G401 (cell line): ENCODE results near the gene ENDOG. TPM values are rescaled to one million over a fixed set of nuclear protein-coding genes. Genes with fewer than 3 reads are reported as not detected.
A peak's percentile ranks its signal among the peaks of the same experiment; 100 is the strongest.
"Not testable (repeated sequence)": the region's sequence is repeated elsewhere in the genome, so short reads cannot be mapped to it uniquely, and the experiment has no call there.

Source experiments
- DNase-seq: peaks from one replicate; pipeline ENCODE4 v3.0.0-alpha.2; 2015; ENCODE audit warnings: low spot score
- in situ Hi-C: cut with HindIII; loops from 2 replicates; pipeline ENCODE4 v1.10.0; 2016; ENCODE audit warnings: low sequenced_read_pairs, mixed read lengths
- total RNA-seq: library from RNA; depleted of rRNA; stranded (reverse); fragments of >200 nt; shearing (Covaris generic); gene quantifications from 2 replicates; pipeline ENCODE4 v1.2.3, GENCODE V29; 2014; rRNA removed

Gene ENDOG
- total RNA-seq, 1 experiment from 2014 or later, result 31.6 TPM

- DNase-seq, result no peak
- in situ Hi-C loops, result no loop called here
Measured at GRCh38 chr9:128847803-128848202, 29.5 kb downstream of the ENDOG start.

DNA sequence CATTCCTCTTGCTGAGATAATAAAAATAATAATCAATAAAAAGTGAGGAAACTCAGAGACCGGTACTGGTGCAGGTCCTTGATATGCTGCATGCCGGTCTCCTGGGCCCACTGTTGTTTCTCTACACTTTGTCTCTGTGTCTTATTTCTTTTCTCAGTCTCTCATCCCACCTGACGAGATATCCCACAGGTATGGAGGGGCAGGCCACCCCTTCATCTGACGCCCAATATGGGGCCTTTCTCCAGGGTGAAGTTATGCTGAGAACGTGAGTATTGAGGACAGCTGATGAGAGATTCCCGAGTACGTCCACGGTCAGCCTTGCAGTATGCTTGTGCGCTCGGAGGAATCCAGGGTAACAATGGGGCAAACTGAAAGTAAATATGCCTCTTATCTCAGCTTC lies 32.7 kb downstream of the ENDOG start:
- in situ Hi-C loops, DNase-seq: not testable (repeated sequence)

- in situ Hi-C loops, result not testable (repeated sequence)
- DNase-seq, result peak; percentile 50
Measured at GRCh38 chr9:128851779-128852600, 33.7 kb downstream of the ENDOG start.

GRCh38 chr9:128852646-128853045 lies 34.3 kb downstream of the ENDOG start:
- DNase-seq, in situ Hi-C loops: not testable (repeated sequence)

DNA sequence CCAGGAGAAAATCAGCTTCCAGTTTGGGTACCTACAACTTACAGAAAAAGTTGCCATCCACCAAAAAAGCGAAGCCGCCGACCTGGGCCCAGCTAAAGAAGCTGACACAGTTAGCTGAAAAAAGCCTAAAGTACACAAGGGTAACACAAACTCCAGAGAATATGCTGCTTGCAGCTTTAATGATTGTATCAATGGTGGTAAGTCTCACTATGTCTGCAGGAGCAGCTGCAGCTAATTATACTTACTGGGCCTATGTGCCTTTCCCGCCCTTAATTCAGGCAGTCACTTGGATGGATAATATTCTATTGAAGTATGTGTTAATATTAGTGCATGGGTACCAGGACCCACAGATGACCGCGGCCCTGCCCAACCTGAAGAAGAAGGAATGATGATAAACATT lies 36.2 kb downstream of the ENDOG start:
- in situ Hi-C loops, DNase-seq: not testable (repeated sequence)

- in situ Hi-C loops, DNase-seq: not testable (repeated sequence)
Measured at GRCh38 chr9:128858476-128858875, 40.2 kb downstream of the ENDOG start.

DNA sequence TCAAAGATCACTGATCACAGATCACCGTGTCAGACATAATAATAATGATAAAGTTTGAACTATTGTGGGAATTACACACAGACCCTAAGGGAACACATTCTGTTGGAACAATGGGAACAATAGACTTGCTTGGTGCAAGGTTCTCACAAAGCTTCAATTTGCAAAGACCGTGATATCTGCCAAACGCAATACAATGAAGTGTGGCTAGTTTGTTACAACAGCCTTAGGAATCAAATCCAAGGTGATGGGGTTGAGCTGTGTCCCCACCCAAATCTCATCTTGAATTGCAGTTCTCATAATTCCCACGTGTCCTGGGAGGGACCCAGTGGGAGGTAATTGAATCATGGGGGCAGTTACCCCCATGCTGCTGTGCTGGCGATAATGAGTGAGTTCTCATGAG lies 42.6 kb downstream of the ENDOG start:
- in situ Hi-C loops, result no loop called here

DNA sequence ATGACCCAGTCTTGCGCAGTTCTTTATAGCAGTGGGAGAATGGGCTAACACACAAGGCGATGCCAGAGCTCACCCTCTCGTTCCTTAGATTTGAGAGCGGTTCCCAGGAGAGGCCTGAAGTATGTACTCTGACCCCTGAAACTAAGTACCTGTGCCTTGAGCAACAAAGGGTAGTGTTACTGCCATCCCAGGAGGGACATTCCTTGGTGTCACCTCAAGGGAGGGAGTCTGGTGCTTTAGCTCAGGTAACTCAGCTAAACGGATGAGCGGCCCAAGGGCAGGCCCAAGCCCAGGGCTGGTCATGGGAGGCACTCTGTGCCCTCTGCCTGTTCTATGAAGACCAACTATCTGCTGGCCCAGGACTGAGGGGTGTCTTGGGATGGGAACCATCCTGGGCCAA lies 43.2 kb downstream of the ENDOG start:
- no peak for DNase-seq
- in situ Hi-C loops, result no loop called here

More for the DNA sequence above, 42.6 kb downstream of the ENDOG start:
- DNase-seq, result no peak

DNA sequence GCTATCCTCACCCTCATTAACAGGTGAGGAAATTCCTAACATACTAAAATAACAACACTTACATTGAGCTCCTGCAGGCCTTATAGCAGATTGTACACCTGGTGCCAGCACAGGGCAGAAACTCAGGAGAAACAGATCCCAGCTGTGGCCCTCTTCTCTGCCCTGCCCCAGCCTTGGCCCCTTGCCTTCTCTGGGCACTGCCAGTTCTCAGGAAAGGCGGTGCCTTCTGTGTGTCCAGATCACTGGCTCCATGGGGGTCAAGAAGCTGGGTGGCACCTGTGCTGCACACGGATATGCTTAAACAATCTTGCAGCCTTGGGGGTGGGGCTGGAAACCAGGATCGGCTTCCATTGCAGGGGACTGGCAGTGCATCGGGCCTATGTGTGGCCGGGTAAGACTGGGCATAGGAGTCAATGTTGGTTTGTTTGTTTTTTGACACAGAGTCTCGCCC lies 44.1 kb downstream of the ENDOG start:
- in situ Hi-C loops, result no loop called here
- DNase-seq, result no peak

DNA sequence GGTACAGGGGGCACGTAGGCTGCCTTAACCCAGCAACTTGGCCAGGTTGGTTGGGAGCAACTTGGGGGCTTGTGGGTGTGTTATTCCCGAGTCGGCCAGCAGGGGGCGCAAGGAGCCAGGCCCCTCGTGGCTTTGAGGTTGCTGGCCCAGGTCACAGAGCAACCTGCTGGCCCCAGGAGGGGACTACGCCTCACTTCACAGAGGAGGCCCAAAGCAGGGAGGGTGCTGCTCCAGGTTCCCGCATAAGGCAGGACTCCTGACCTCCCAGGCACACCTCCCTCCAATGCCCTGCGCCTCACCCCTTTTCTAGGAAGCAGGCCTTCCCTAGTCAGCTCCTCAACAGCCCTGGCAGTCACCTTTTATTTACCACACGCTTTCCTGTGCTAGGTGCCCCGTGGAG lies 45.3 kb downstream of the ENDOG start:
- peak; percentile 70 for DNase-seq
- in situ Hi-C loops, result no loop called here

DNA sequence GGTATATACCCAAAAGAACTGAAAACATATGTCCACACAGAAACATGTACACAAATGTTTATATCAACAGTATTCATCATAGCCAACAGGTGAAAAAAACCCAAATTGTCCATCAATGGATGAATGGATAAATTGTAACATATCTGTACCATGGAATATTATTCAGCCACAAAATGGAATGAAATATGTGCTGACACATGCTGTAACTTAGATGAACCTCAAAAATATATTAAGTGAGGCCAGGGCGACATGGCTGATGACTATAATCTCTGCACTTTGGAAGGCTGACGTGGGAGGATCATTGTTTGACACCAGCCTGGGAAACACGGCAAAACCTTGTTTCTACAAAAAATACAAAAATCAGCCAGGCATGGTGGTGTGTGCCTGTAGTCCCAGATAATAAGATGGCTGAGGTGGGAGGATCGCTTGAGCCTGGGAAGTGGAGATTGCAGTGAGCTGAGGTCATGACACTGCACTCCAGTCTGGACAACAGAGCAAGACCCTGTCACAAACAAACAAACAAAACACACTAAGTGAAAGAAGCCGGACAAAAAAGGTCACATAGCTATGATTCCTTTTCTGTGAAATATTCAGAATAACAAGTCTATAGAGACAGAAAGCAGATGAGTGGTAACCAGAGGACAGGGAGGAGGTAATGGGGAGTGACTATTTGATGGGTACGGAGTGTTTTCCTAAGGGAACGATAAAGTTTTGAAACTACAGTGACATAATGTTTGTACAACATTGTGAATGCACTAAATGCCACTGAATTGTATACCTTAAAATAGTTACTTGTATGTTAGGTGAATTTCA lies 52.0 kb downstream of the ENDOG start:
- no peak for DNase-seq
- in situ Hi-C loops, result no loop called here

DNA sequence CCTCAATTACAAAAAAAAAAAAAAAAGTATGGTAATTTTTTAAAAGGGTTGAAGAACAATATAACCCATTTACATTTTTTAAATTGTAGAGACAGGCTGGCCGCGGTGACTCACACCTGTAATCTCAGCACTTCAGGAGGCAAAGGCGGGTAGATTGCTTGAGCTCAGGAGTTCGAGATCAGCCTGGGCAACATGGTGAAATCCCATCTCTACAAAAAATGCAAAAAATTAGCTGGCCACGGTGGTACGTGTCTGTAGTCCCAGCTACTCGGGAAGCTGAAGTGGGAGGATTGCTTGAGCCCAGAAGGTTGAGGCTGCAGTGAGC lies 52.6 kb downstream of the ENDOG start:
- DNase-seq, result not testable (repeated sequence)

More for the DNA sequence above, 52.6 kb downstream of the ENDOG start:
- in situ Hi-C loops, result not testable (repeated sequence)

Other genes starting within 250 kb of the ENDOG start
- gene DYNC2I2, start 161.7 kb upstream of the ENDOG start, total RNA-seq, result 164 and 173 TPM in 2 replicates
- 794 and 1,249 TPM in 2 replicates for gene SET, start 129.3 kb upstream of the ENDOG start, total RNA-seq
- gene PKN3, start 116.0 kb upstream of the ENDOG start, total RNA-seq, result 34.8 and 36.7 TPM in 2 replicates
- 36.4 and 40.2 TPM in 2 replicates for gene ZDHHC12, start 94.4 kb upstream of the ENDOG start, total RNA-seq
- 15.1 and 23.0 TPM in 2 replicates for gene ZER1, start 46.6 kb upstream of the ENDOG start, total RNA-seq
- gene TBC1D13, start 31.2 kb upstream of the ENDOG start, total RNA-seq, result 2.5 and 4.8 TPM in 2 replicates
- 31.3 and 40.1 TPM in 2 replicates for gene SPOUT1, start 11.3 kb downstream of the ENDOG start, total RNA-seq
- 10.5 and 14.8 TPM in 2 replicates for gene KYAT1, start 63.5 kb downstream of the ENDOG start, total RNA-seq
- 19.6 and 38.7 TPM in 2 replicates for gene LRRC8A, start 63.6 kb downstream of the ENDOG start, total RNA-seq
- 13.8 and 17.6 TPM in 2 replicates for gene PHYHD1, start 102.5 kb downstream of the ENDOG start, total RNA-seq
- 33.7 and 38.6 TPM in 2 replicates for gene DOLK, start 129.1 kb downstream of the ENDOG start, total RNA-seq
- gene NUP188, start 129.2 kb downstream of the ENDOG start, total RNA-seq, result 33.2 and 68.6 TPM in 2 replicates
- gene SH3GLB2, start 209.8 kb downstream of the ENDOG start, total RNA-seq, result 43.6 and 54.3 TPM in 2 replicates
- 7.8 and 20.5 TPM in 2 replicates for gene MIGA2, start 218.1 kb downstream of the ENDOG start, total RNA-seq